Effector CD4-positive, alpha-beta T cell (primary cell): ENCODE results near the gene MATR3.
"Not testable (repeated sequence)": the region's sequence is repeated elsewhere in the genome, so short reads cannot be mapped to it uniquely, and the experiment has no call there.

Source experiments
- DNase-seq: peaks from one replicate; pipeline ENCODE4 v3.0.0-alpha.2; 2020

MATR3 gene

GRCh38 chr5:139299486-139299885, 5.9 kb downstream of the MATR3 start:
- no peak for DNase-seq

GRCh38 chr5:139301808-139302499, 8.4 kb downstream of the MATR3 start:
- no peak for DNase-seq

- no peak for DNase-seq
These were observed 11.1 kb downstream of the MATR3 start for GRCh38 chr5:139304391-139305324.

- no peak for DNase-seq
These were observed 12.7 kb downstream of the MATR3 start for GRCh38 chr5:139306197-139306596.

GRCh38 chr5:139306628-139307379, 13.3 kb downstream of the MATR3 start:
- DNase-seq = no peak

- no peak for DNase-seq
These were observed 15.3 kb downstream of the MATR3 start for GRCh38 chr5:139308797-139309196.

GRCh38 chr5:139310715-139311186, 17.2 kb downstream of the MATR3 start:
- not testable (repeated sequence) for DNase-seq

GRCh38 chr5:139312075-139312474, 18.5 kb downstream of the MATR3 start:
- DNase-seq = no peak

- no peak for DNase-seq
These were observed 20.7 kb downstream of the MATR3 start for GRCh38 chr5:139314276-139314675.

- DNase-seq = no peak
These were observed 21.6 kb downstream of the MATR3 start for GRCh38 chr5:139315056-139315615.

GRCh38 chr5:139335811-139336210, 42.3 kb downstream of the MATR3 start:
- DNase-seq = no peak

GRCh38 chr5:139340051-139340450, 46.5 kb downstream of the MATR3 start:
- DNase-seq = no peak

- no peak for DNase-seq
These were observed 47.7 kb downstream of the MATR3 start for GRCh38 chr5:139341187-139341688.

GRCh38 chr5:139341689-139342422, 48.3 kb downstream of the MATR3 start, which contains the start of gene PAIP2:
Gene PAIP2 (plus strand): TSS chr5:139341854. CDS start chr5:139363785, 21,931 bp downstream.
- peak; percentile 97 for DNase-seq

- no peak for DNase-seq
These were observed 48.8 kb downstream of the MATR3 start for GRCh38 chr5:139342423-139342723.

- no peak for DNase-seq
These were observed 49.9 kb downstream of the MATR3 start for GRCh38 chr5:139343476-139343875.

GRCh38 chr5:139344177-139344576, 50.6 kb downstream of the MATR3 start:
- DNase-seq = no peak

- DNase-seq = not testable (repeated sequence)
These were observed 51.9 kb downstream of the MATR3 start for GRCh38 chr5:139345442-139345841.

GRCh38 chr5:139347863-139348262, 54.3 kb downstream of the MATR3 start:
- DNase-seq = not testable (repeated sequence)

- DNase-seq = no peak
These were observed 60.6 kb downstream of the MATR3 start for GRCh38 chr5:139354186-139354585.

- not testable (repeated sequence) for DNase-seq
These were observed 62.4 kb downstream of the MATR3 start for GRCh38 chr5:139355900-139356299.

GRCh38 chr5:139358064-139358463, 64.5 kb downstream of the MATR3 start:
- no peak for DNase-seq
